HG03095 (cell line): Measurements from ENCODE around the gene SP2.

Experiments used
- ATAC-seq: cut with Tn5 transposase; IDR thresholded peaks from one replicate; pipeline ENCODE4 v1.9.1; 2021; ENCODE audit warnings: moderate library complexity; ENCODE audit not compliant: unreplicated experiment

SP2 gene

DNA sequence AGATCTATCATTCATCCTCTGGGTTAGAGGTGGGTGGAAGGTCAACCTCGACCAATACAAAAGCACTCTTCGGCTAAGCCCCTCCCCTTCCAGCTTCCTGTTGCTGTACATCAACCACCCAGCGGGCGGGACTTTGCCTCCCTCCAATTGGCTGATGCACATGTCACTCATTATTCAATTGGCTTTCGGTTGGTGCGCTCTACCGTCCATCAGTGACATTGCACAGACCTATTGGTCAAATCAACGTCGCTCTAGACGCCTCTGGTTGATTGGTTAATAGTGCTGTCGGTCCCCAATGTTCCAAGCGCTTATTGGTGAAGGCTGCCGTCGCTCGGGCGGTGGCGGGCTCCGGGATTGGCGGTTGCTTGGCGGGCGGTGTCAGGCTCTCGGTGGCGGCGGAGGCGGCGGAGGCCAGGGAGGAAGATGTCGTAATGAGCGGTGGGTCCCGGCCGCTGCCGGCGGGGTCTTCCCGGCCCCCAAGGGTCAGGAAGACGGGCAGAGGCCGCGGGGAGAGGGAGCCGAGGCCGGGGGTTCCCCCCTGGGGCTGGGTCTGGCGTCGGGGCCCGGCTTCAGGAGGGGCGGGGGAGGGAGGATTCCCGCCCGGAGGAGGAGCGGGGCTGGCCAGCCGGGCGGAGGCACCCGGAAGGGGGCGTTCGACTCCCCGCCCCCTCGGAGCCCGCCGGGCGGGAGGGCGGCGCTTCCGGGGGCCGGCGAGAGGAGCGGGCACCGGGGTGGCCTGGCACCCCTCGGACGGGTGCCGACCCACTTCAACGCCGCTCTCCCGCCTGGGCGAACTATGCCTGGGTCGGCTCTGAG, at the start of gene SP2:
TSS of gene SP2 (plus strand) at position 381 of the 816 bp plus-strand sequence. CDS start at position 432, 51 bp downstream.
- peak; percentile 87 for ATAC-seq

DNA sequence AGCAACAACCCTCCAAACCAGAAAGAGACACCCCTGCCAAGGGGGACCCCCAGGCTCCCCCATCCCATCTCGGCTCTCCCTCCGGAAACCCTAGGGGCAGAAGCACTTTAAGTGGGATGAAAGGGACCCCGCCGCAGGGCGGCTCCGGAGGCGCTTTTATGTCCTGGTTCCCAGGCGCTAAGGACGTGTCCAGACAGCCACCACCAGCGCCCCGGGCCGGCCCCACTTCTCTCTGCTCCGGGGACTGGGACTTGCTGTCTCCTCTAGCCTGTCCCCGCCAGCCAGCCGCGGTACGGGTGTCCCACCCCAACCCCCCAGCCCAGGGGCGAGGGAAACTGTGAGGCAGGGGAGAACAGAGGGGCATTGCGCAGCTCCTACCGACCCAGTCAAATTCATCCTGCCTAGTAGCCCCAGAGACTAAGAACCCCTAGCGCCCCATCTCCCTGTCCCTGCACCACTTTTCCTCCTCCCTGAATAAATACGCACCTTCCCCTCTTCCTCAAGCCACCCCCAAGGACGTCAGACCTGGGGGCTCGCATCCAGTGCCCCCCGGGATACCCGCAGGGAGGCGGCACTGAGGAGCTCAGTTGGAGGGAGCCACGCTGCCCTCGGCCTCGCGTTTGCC, 49.2 kb upstream of the SP2 start:
- no peak for ATAC-seq

DNA sequence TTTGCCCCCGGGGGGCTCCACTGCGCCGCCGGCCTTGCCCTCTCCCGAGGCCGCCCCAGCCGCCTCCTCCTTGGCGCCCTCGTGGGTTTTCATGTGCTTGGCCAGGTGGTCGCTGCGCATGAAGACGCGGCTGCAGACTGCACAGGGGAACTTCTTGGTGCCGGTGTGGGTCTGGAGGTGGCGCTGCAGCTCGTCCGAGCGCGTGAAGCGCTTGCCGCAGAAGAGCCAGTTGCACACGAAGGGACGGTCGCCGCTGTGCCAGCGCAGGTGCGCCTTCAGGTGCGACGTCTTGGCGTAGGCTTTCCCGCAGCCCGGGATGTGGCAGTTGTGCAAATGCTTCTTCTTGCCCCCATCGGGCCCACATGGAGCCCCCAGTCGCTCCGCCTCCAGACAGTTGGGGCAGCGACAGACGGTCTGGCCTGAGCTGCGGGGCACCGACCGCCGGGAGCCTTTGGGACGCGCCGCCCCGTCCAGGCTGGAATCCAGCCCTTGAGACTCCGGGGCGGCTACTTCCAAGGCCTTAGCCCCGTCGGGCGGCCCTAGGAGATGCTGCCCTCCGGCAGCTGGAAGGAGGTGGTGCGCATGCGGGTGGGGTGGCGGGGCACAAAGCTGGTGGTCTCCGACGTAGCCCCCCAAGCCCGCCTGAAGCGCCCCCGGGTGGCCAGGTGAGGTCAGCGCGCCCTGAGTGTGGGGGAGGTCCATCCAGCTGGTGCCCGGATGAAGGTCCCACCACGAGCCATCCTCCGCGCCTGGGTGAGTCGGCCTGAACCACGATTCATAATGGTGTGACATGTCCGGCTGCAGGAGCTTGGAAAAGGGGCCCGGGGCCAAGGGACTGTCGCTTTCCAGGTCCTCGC, 48.5 kb upstream of the SP2 start:
- no peak for ATAC-seq

DNA sequence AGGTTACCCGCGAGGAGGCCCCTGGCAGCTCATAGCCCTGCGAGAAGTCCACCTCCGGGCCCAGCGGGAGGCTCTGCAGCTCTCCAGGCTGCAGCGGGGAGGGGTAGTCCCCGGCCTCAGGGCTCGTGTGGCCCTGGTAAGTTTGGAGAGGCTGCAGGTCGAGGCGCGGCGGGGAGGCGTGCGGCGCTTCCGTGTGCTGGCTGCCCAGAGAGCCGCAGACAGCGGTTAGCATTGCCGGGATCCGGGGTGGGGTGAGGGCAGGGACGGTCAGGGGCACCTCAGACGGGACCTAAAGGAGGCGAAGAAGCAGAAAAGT, 47.9 kb upstream of the SP2 start:
- ATAC-seq, result no peak

DNA sequence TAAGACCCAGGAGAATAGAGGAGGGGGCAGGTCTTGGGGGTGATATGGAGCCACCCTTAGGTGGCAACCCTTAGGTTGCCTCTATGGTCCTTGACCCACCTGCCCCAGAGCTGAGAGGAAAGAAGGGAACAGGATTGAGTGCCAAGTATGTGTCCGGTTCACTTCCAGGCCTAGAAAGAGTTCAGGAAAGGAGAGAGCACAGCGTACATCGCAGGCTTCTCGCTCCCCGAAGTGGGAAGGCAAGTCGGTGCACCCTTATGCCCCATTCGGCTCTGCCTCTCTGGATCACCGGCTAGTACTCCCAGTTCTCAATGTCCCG, 45.7 kb upstream of the SP2 start:
- no peak for ATAC-seq

DNA sequence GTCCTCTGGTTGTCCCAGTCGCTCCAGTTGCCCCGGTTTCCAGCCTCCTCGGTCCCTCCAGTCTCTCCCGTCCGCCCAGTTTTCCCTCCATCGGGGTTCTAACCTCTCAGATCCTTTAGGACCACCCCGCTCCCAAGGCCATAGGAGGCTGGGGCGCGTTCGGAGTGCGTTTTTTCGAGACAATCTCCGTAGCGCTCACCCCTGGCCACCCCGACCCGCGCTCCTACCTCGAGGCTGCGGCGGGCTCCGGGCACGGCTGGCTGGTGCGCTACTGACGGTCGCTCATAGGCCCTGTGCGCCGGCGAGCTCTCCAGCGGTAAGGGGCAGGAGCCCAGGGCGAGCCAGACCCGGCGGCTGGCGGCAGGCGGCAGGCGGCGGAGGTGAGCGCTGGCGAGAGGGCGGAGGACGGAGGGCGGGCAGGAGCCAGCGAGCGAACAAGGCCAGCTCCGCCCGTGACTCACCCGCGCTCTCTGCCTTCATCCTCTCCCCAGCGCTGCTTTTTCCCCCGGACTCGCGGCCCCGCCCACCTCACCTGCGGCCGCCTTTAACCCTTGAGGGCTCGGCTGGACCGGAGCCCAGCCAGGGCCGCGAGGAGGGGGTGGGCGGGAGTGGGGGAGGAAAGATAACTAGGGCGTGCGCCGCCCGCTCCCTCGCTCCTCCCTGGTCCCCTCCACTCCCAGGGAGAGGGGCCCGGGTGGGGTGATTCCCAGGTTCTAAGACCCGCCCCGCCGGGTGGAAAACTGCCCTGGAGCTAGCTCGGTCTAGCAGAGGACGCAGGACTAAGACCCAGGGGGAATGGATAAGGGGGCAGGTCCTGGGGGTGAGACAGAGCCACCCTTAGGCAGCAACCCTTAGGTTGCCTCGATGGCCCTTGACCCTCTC, 45.1 kb upstream of the SP2 start, which contains the start of gene SP6:
TSS of gene SP6 (minus strand) at position 472 of the 882 bp plus-strand sequence. CDS start 2,734 bp downstream, outside the sequence.
- ATAC-seq, result no peak

DNA sequence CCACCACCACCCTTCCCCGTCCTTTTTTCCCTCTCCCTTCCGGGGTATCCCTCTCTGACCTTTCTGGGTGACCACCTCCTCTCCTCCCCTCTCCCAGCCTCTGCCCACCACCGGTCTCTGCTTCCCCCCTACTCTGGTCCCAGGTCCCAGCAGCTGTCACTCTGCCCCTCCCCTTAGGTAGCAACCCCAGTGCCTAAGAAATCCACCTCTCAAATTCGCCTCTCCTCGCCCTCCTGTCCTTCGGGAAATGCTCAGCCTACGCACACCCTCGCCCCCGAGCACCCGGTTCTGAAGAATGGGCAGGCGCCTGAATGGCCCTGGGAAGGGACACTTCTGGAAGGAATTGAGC, 44.3 kb upstream of the SP2 start:
- ATAC-seq, result no peak

DNA sequence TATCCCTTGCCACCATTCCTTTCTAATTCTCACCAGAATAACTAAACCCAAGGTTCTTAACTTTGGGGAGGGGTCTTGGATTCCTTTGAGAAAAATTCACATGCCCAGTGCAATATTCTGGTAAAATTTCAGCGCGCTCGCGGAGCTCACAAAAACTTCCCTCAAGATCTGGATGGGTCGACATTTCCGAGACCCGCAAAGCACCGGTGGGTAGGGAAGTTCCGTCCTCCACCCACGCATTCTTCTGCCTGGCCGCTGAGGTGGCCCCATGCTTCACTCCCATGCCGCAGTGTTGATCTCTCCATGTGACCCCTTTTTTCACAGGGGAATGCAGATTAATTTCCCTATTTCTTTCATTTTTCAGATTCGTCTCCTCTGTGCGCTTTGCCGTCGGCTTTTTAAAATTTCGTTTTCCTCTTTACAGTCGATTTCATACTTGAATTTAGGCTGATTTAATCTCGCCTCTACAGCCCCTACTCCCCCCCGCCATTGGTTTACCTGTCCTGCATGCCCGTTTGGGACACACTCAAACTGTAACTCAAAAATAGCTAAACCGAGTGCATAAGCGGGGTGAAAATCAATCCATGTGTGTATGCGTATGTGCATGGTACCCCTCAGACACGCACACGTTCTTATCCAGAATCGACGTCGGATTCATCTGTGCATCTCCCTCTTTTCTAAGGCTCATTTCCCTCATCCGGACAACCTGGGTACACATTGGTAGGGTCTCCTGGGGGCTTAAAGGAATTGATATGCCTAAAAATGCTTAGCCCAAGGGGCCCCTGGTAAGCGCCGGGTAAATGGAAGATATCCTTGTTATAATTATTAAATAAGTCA, 43.7 kb upstream of the SP2 start:
- no peak for ATAC-seq

DNA sequence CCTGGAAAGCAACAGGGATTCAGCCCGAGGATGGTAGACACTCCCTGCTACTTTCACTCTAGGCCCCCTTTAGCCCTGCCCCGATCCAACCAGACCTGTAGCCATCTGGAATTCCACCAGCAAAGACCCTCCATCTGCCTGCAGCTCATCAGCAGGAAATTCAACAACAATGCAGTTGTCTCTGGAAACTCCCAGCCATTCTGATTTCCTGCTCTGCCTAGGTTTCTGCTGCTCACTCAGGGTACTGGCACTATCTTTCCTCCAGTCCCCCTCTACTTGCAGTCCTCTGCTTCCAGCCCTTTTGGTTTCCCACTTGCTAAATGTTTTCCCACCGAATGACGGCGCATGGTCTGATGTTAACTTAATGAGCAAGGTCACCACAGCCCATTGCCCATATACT, 42.4 kb upstream of the SP2 start:
- ATAC-seq, result no peak

DNA sequence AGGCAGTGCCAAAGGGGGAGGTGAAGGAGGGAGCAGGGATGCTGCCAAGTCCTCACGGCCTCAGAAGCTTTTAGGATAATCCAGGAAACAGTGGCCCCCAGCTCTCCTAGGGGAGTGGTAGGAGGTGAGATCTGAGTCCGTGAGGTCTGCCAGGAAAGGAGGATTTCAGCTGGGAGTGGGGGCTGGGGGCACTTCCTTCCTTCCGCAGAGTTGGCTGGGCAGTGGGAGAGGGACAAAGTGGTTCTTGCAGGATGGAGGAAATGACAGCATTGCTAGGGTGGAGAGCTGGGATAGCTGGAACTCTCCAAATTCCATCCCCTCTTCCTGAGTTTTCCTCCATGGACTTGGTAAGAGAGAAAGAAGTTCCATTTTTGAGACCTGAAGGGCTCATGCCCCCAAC, 40.3 kb upstream of the SP2 start:
- no peak for ATAC-seq

DNA sequence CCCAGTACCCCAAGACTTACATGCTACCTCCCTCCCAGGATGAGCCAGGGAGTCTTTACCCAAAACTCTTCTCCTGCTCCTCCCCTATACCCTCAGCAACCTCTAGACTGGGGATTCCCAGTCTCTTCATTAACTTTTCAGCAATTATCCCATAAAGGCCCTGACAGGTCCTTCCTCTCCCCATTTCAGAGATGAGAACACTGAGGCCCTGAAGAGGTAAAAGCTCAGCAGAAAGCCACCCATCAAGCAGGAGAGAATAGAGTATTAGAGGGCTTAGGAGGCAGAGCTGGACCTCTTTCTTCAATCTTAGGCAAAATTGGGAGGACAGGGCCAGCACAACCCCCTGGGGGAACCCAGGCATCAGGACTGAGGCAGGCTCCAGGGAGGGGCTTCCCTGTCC, 39.2 kb upstream of the SP2 start:
- no peak for ATAC-seq

DNA sequence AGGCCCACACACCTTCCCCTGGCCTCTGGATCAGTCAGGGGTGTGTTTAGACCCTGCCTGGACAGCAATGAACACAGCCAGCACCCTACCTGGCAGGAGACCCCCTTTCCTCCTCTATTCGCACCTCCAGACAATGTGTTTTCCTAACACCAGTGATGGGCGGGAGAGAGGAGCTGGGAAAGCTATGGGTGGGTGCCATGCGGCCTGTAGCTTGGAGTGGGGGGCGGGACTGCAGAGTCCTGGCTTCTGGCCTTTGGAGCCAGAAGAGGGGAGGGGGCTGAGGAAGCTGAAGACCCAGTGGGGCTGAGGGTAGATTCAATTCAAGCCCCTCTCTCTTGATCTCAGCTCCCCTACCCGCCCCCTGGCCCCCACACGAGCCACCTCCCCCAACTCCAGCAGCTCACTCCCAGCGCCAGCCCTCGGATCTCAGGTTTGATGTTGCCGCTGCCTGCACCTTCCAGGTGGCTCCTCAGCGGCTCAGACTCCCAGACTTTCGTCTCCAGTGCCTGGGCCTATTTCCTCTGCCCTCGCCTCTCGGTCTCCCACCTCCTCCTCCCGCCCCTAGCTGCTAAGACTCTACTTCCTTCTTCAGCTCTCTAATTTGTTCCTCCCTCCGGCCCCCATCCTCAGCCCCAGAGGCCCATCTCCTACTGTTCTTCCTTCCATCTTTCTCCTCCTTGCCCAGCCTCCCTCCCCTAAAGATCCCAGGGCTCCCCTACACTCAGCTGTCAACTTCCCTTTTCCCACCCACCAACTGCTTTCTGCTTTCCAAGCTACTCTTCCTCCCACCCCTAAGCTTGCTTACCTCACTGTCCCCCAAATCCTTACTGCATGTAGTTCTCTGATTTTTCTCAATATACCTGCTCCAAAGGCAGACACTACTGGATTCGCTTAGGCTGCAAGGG, 38.2 kb upstream of the SP2 start:
- ATAC-seq, result no peak

DNA sequence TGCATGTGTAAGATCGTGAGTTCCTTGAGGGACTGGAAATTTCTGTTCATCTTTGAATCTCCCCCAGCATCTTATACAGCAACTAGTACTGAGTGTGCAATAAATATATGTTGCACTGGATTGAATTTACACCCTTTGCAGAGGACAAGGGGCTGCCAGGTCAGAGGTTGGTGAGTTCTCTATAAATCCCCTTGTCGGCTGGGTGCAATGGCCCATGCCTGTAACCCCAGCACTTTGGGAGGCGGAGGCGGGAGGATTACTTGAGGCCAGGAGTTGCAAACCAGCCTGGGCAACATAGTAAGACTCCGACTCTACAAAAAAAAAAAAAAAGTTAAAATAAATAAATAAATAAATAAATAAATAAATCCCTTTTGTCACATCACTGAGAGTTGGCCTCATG, 35.6 kb upstream of the SP2 start:
- ATAC-seq, result no peak

DNA sequence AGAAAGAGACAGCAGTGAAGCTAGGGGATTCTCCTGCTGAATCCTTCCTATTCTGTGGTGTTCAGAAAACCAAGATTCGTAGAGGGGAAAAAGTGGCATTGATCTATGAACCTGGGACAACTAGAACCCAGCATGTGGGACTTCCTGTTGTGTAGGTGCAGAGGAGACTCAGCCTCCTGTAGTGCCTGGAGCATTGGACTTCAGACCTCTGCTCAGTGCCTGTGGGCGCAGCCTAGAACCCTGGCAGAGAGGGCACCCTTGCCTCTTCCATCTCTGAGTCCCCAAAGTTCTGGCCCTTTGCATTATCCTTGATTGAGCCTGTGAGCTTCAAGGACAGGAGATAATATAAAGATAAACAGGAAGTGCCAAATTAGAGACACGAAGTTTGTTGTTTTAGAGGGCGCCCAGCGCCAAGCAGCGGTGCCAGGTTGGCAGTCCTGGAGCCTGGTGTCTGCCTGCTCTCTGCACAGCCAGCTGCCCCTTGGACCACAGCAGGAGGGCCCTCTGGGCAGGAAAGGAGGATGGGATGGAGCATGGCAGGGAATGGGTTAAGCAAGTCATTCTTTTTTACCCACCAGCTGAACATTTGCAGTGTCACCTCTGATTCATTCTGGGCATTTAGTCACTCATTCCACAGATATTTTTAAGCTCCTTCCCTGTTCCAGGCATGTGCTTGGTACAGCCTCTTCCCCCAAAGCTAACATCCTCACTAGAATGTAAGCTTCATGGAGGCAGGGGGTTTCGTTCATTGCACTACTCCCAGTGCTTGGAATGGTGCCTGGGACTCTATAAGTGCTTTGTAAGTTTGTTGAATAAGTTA, 33.2 kb upstream of the SP2 start:
- ATAC-seq, result no peak

DNA sequence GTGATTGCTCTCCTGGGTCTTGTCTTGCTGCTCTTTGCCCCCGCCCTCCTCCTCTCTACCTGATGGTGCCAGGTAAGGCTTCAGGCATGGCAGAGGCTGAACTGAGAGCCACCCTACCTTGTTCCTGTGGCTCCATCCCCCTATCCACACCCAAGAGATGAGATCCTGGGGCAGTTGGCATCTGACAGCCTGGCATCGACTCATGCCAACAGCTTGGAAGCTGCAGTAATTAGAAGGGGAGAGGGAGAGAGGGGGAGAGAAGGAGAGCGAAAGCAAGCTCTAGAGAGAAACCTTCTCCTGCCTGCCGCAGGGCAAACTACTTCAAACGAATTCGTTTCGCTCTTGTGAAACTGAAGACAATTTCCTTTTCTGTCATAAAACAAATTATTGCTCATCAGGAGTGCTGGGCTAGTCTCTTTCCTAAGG, 31.2 kb upstream of the SP2 start:
- ATAC-seq, result no peak

DNA sequence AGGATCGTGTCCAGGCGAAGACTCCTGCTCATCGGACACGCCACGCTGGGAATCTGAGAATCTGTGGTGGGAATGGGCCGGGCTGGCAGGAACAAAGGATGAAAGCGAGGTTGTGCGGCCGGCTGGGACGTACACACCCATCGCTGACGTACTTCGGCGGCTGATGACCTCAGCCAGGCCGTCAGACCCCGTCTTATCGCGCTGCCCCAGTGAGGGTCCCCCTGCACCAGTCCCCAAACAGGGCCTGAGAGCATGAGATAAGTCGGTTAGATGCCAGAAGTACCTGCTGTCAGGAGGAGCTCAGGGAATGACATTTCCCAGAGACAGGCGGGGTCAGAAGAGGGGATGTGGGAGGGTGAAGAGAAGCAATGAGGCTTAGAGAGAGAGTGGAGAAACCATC, 29.1 kb upstream of the SP2 start:
- ATAC-seq, result no peak

DNA sequence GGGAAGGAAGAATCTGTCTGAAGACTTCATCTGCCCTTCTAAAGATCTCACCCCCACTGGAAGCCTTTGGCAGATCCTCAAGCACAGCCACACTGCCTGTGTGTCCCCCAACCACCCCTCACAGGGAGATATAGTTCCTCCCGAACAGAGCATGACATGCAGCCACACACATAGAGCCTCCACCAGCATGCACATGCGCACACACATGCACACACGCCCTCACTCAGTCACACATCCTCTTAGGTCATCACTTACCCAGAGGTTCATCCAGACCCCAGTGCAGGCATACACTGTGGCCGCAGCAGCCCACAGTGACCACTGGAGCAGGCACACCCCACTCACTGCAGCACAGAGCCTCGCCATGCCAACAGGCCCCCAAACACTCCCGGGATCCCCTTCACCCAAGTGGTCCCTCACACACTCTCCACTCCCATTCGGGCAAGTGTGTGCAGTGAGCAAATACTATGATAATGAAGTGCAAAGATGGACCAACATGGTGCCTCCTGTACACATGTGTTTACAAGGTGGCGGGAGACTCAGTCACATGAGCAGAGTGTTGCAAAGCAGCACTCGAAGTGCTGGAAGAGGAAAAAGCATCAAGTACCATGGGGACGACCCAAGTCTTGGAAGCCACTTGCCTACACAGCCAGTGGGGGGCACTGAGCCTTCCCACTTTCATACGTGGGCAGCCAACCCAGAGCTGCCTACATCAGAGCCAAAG, 28.1 kb upstream of the SP2 start:
- ATAC-seq, result no peak

DNA sequence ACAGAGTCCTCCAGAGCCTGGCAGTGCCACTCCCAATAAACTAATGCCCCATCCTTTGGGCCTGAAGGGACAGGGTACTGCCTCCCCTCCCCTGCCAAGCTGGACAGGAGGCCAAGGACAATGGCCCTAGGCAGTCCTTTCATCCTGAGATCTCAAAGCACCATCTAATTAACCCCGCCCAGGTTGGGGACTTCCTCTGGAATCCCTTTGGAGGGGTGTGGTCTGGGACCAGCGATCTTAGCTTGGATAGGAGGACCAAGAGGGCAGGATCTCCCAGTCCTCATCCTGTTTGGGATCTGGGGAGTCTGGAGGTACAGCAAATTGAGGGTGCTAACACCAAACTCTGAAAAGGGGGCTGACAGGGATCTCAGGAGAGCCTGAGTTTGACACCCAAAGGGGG, 26.9 kb upstream of the SP2 start:
- no peak for ATAC-seq
